ENCODE data around the gene SLC10A3. TPM values are rescaled to one million over a fixed set of nuclear protein-coding genes. Genes with fewer than 3 reads are reported as not detected.

The SLC10A3 gene

DNA sequence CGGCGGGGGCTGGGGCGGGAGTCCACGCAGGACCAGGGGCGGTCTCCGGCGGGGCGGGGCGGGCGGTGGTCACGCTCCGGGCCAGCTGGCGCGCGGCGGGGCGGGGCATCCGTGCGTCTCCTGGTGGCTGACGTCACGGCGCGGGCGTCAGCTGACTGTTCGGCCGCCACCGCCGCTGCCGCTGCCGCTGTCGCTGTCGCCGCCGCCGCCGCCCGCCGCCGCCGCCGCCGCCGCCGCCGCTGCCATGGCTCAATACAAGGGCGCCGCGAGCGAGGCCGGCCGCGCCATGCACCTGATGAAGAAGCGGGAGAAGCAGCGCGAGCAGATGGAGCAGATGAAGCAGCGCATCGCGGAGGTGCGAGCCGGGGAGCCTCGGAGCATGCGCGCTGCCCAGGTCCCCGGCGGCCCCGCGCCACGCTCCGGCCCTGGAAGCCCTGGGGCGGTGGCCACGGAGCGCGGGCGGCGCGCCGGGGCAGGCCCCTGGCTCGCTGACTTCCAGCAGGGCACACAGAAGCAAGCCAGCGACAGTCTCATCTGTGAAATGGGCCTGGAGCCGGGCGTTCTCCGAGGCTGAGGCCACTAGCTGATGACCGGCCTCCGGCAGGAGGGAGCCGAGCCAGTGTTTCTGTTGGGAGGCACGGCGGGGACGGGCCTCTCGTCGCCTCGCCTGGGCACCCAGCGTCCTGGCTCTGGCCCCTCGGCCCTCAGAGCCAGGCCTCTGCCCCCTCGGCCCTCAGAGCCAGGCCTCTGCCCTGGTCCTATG lies 46.3 kb downstream of the SLC10A3 start, which contains the start of gene FAM50A:
FAM50A (plus strand) TSS at position 150 of the 763 bp plus-strand sequence; CDS start at position 245, 95 bp downstream.
- Histone ChIP-seq H3K9me3 (replicated peaks; ENCODE audit: low read length) (no peaks in the 10 kb centered on the region), H3K4me3 (ENCODE audit: low read length) (peak within 1 kb of the TSS; percentile 81), H3K4me2 (ENCODE audit: low read length) (peak within 1 kb of the TSS; percentile 91), H3K9ac (ENCODE audit: low read depth, low read length) (peak within 1 kb of the TSS; percentile 91), H3K27me3 (ENCODE audit: control insufficient read depth, insufficient read depth, low read length) (no peaks in the 10 kb centered on the region), H3K4me1 (ENCODE audit: control insufficient read depth, insufficient read depth, low read length) (peaks cover 12% of the 10 kb centered on the region), H3K36me3 (ENCODE audit: insufficient read depth, low read length) (peaks cover 33% of the 10 kb centered on the region)

DNA sequence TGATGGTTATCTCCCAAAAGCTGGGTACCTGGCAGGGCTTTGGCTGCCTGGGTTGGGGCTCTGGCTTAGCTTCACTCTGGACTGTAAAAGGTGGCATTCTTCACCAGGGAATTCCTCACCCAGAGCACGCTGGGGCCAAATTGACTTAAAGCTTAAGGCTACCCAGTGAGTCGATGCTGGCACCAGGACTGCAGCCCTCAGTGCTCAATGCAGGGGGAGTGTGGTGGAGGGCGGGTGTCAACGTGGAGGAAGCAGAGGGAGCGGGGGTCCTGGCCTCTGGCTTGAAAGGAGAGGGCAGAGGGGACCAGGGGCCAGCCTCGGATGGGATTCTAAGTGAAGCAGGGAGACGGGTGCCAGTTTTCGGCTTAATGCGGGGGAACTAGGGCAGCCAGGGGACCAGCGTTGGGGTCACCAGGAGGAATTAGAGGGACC lies 46.9 kb downstream of the SLC10A3 start:
- Histone ChIP-seq H3K27me3 (ENCODE audit: control insufficient read depth, insufficient read depth, low read length) (no peaks in the 10 kb centered on the region), H3K4me3 (ENCODE audit: low read length) (peak overlapping the region; percentile 57), H3K9me3 (replicated peaks; ENCODE audit: low read length) (no peaks in the 10 kb centered on the region), H3K4me1 (ENCODE audit: control insufficient read depth, insufficient read depth, low read length) (peaks cover 16% of the 10 kb centered on the region), H3K4me2 (ENCODE audit: low read length) (peak overlapping the region; percentile 81), H3K36me3 (ENCODE audit: insufficient read depth, low read length) (peaks cover 35% of the 10 kb centered on the region), H3K9ac (ENCODE audit: low read depth, low read length) (peak overlapping the region; percentile 68)

DNA sequence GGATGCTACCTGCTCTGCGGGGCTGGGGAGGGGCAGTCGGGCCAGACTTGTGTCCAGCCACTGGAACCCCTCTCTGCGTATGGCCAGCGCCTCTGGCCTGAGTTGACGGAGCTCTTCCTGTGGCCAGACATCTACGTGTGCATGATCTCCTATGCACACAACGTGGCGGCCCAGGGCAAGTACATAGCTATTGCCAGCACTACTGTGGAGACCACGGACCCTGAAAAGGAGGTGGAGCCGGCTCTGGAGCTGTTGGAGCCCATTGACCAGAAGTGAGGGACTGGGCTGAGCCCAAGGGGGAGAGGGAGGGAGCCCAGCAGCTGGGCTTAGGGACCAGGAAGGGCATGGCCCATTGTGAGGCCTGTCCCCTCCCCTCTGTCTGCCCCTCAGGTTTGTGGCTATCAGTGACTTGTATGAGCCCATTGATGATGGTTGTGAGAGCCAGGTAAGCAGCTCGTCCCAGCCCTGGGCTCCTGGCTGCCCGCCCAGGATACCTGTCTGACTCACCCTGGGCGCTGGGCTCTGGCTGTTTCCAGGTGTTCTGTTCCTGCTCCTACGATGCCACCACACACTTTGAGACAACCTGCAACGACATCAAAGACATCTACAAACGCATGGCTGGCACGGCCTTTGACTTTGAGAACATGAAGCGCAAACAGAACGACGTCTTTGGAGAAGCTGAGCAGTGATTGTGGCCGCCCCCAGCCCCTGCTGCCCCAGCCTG lies 48.3 kb downstream of the SLC10A3 start:
- Histone ChIP-seq H3K27me3 (ENCODE audit: control insufficient read depth, insufficient read depth, low read length) (no peaks in the 10 kb centered on the region), H3K4me2 (ENCODE audit: low read length) (no peak overlapping the region), H3K9me3 (replicated peaks; ENCODE audit: low read length) (no peaks in the 10 kb centered on the region), H3K4me1 (ENCODE audit: control insufficient read depth, insufficient read depth, low read length) (peaks cover 20% of the 10 kb centered on the region), H3K36me3 (ENCODE audit: insufficient read depth, low read length) (peaks cover 33% of the 10 kb centered on the region), H3K4me3 (ENCODE audit: low read length) (no peak overlapping the region), H3K9ac (ENCODE audit: low read depth, low read length) (no peak overlapping the region)

DNA sequence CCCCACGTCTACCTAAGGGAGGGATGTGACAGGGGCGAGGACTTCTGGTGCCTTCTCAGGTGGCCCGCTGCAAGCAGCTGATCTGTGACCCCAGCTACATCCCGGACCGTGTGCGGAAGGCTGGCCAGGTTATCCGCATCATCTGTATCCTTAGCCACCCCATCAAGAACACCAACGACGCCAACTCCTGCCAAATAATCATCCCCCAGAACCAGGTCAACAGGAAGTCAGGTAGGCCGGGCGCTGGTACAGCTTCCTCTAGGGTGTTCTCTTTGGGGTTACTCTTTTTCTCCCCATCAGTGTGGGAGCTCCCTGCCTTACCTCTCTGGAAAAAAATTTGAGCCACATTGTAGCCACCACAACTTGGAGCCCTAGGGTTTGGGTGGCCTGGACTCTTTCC lies 48.9 kb downstream of the SLC10A3 start:
- Histone ChIP-seq H3K9ac (ENCODE audit: low read depth, low read length) (no peak overlapping the region), H3K36me3 (ENCODE audit: insufficient read depth, low read length) (peaks cover 31% of the 10 kb centered on the region), H3K27me3 (ENCODE audit: control insufficient read depth, insufficient read depth, low read length) (no peaks in the 10 kb centered on the region), H3K4me1 (ENCODE audit: control insufficient read depth, insufficient read depth, low read length) (peaks cover 20% of the 10 kb centered on the region), H3K9me3 (replicated peaks; ENCODE audit: low read length) (no peaks in the 10 kb centered on the region), H3K4me3 (ENCODE audit: low read length) (no peak overlapping the region), H3K4me2 (ENCODE audit: low read length) (no peak overlapping the region)

DNA sequence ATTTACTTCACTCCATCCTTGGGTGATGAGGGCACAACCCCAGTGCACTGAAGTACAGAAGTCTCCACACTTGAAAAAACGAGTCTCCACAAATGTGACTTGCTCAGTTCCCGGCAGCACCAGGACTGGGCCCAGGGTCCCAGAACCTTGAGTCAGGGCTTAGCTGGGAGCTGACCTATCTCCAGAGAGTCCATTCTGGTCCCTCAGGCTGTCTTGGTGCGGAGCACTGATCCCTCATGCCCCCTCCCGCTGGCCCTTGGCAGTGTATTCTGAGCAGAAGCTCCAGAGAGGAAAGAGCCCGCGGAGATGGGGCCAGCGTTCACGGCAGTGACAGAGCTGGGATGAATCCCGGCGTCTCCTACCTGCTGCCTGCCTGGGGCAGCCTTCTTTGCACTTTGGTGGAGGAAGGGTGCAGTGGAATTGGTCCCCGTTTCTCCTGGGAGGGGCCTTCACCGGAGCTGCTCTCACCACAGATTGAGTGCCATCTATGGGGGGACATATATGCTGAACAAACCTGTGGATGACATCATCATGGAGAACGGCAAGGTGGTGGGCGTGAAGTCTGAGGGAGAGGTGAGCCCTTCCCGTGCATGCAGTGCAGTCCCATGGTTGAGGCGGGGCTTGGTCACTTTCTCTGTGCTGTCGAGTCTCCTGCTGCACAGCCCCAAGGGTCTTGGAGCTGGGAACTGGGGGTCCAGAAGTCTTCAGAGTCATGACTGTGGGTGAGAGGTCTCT lies 49.6 kb downstream of the SLC10A3 start:
- H3K4me1 ChIP-seq (ENCODE audit: control insufficient read depth, insufficient read depth, low read length) = peaks cover 23% of the 10 kb centered on the region
- H3K36me3 ChIP-seq (ENCODE audit: insufficient read depth, low read length) = peaks cover 29% of the 10 kb centered on the region

DNA sequence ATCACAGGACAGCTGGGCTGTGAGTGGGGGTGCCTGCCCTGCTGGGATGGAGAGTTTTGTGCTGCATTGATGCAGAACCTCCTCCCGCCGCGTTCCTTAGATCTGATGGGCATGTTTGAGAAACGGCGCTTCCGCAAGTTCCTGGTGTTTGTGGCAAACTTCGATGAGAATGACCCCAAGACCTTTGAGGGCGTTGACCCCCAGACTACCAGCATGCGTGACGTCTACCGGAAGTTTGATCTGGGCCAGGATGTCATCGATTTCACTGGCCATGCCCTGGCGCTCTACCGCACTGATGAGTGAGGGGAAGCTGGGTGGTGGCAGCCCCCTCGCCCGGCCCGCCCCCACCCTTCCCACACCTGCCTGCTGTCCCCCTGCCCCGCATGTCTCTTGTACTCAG lies 50.6 kb downstream of the SLC10A3 start:
- Histone ChIP-seq H3K4me2 (ENCODE audit: low read length) (no peak overlapping the region), H3K27me3 (ENCODE audit: control insufficient read depth, insufficient read depth, low read length) (no peaks in the 10 kb centered on the region), H3K9me3 (replicated peaks; ENCODE audit: low read length) (no peaks in the 10 kb centered on the region), H3K9ac (ENCODE audit: low read depth, low read length) (no peak overlapping the region), H3K36me3 (ENCODE audit: insufficient read depth, low read length) (peaks cover 33% of the 10 kb centered on the region), H3K4me1 (ENCODE audit: control insufficient read depth, insufficient read depth, low read length) (peaks cover 14% of the 10 kb centered on the region), H3K4me3 (ENCODE audit: low read length) (no peak overlapping the region)

More for the DNA sequence above, 49.6 kb downstream of the SLC10A3 start:
- no peaks in the 10 kb centered on the region for H3K9me3 ChIP-seq (replicated peaks; ENCODE audit: low read length)
- H3K27me3 ChIP-seq (ENCODE audit: control insufficient read depth, insufficient read depth, low read length) = no peaks in the 10 kb centered on the region
- no peak overlapping the region for H3K4me2 ChIP-seq (ENCODE audit: low read length)
- H3K9ac ChIP-seq (ENCODE audit: low read depth, low read length) = no peak overlapping the region
- H3K4me3 ChIP-seq (ENCODE audit: low read length) = no peak overlapping the region

DNA sequence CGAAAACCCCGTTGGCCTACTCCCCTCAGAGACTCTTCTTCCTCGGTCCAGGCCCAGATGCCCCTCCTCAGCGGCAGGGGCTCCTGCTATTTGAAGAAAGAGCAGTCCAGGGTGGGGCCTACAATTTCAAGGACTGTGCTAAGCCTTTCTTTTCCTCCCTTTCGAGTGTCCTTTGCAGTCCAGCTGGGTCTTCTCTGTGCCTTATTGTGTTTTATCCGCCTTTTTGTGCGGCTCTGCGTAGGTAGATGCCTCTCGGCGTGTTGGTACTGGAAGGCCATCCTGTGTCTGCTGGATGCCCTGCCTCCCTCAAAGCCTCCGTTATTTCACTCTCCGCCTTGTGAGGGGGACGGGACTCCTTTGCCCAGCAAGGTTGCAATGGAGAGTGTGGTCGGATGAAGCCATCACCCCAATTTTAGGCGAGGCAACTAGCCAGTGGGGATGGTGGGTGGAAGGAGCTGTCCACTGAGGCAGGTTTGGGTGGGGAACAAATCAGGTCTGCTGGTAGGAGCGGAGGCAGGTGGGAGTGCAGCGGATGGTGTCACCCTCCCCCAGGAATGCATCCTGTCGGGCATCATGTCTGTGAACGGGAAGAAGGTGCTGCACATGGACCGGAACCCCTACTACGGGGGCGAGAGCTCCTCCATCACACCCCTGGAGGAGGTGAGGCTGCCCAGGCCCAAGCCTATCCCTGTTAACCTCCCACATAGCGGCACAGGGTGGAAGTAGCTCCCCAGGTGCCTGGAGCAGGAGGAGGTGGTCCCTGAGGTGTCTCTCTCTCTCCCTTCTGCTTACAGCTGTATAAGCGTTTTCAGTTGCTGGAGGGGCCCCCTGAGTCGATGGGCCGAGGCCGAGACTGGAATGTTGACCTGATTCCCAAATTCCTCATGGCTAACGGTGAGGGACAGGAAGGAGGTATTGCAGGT lies 52.2 kb downstream of the SLC10A3 start:
- H3K4me2 ChIP-seq (ENCODE audit: low read length) = peak overlapping the region; percentile 88
- peak overlapping the region; percentile 79 for H3K4me3 ChIP-seq (ENCODE audit: low read length)
- no peaks in the 10 kb centered on the region for H3K9me3 ChIP-seq (replicated peaks; ENCODE audit: low read length)
- H3K9ac ChIP-seq (ENCODE audit: low read depth, low read length) = peak overlapping the region; percentile 83
- peaks cover 11% of the 10 kb centered on the region for H3K4me1 ChIP-seq (ENCODE audit: control insufficient read depth, insufficient read depth, low read length)
- peaks cover 42% of the 10 kb centered on the region for H3K36me3 ChIP-seq (ENCODE audit: insufficient read depth, low read length)
- no peaks in the 10 kb centered on the region for H3K27me3 ChIP-seq (ENCODE audit: control insufficient read depth, insufficient read depth, low read length)

Small RNA genes within 50 kb of the gene (small RNA-seq; reads per million reads assigned to genes)
- gene MIR6858 = not detected
- gene RN7SL697P = not detected
